Ammon's horn (tissue), 1 donor: Measurements from ENCODE around the gene GJD2.

Experiments used
- DNase-seq: peaks from one replicate; pipeline ENCODE4 v3.0.0-alpha.2; 2016; ENCODE audit warnings: low spot score

Gene GJD2

DNA sequence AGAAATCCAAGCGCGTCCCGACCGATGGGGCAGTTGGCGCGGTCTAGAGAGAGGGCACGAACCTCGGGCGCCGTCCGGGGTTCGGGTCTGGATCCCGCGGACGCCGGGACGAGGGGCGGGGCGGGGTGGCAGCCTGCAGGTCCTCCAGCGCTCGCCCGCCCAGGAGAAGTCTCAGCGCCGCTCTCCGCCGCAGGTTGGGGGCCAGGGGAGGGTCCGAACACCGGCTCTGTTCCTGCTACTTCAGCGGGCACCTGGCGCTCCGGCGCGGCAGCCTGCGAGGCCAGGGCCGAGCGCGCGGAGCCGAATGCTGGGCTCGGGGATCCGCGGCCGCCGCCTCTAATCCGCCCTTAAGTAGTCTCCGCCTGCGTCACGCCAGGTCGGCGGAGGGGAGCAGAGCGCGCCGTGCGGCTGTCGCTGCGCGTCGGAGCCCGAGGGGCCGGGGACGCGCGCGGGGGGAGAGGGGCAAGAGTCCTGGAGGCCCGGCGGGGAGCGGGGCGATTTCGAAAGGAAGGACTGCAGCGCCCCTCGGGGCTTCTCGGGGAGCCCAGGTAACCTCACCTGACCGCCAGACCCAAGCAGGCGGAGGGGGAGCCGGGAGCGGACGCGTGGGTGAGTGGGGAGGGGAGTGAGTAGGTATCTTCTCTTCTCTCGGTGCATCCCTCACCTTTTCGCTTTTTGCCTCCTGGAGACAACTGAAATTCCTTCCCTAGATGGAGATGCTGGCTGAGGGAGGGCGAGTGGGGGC is at the start of gene GJD2:
Gene GJD2, minus strand, starts transcription at position 325 of the 745 bp plus-strand sequence. CDS start 510 bp downstream, outside the sequence.
- DNase-seq, result no peak

DNA sequence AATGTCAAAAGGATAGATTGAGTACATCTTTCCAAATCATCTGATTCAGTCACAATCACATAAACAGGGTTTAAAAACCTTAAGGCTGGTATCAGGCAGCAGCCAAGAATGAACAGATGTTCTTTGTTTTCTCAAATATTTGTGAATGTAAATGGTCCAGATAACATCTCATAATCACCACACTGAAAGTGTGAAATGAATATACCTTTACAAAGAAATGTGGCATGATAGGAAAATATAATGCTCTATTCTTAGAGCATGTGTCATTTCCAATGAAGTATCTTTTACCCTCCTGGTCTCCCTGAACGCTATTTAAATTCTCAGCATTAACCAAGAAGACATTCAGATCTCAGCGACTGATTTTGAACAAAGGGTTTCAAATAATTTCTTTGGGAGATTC is 49.3 kb upstream of the GJD2 start:
- DNase-seq, result no peak

DNA sequence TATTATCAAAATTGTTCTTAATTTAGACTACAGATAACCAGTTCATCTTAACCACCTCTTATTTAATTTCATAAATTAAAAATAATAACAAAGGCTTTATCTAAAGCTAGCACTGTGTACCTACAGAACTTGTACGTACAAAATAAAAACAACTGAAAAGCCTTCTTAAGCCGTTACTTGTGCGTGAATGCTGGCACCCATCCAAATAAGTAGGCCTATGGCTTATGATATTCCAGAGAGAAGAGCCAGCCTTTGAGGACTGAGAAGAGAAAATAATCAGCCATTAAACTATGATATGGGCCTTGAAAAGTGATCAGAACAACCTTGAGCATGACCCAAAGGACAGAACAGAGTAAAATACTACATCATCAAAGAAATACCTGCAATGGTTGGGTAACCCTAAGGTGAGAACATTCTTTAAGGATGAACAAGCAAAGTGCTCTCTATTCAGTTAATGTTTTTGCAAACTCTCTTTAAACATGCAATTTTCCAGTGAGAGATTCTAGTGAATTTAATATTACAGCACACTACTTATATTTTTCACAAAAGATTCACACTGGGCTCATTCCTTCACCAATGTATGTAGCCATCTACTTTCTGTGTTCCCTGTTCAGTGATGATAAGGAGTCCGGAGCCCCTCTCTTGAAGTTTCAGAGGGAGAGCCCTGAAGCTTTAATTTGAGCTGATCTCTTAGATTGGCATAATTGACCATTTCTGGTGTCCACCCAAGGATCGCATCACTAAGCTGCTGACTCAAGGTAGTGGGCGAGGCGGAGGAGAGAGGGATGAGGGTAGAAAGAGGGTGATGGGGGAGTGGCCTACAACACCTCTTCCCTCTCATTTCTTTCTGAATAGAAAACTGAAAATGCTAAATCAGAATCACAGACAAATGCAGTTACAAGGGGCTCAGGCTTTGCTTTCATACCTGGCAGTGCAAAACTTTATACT is 48.3 kb upstream of the GJD2 start:
- no peak for DNase-seq

- no peak for DNase-seq
Observed at GRCh38 chr15:34802371-34802770, 47.6 kb upstream of the GJD2 start.

- DNase-seq, result peak; percentile 24
Observed at GRCh38 chr15:34799149-34800101, 44.6 kb upstream of the GJD2 start.

GRCh38 chr15:34796847-34797435 is 42.1 kb upstream of the GJD2 start:
- DNase-seq, result no peak

DNA sequence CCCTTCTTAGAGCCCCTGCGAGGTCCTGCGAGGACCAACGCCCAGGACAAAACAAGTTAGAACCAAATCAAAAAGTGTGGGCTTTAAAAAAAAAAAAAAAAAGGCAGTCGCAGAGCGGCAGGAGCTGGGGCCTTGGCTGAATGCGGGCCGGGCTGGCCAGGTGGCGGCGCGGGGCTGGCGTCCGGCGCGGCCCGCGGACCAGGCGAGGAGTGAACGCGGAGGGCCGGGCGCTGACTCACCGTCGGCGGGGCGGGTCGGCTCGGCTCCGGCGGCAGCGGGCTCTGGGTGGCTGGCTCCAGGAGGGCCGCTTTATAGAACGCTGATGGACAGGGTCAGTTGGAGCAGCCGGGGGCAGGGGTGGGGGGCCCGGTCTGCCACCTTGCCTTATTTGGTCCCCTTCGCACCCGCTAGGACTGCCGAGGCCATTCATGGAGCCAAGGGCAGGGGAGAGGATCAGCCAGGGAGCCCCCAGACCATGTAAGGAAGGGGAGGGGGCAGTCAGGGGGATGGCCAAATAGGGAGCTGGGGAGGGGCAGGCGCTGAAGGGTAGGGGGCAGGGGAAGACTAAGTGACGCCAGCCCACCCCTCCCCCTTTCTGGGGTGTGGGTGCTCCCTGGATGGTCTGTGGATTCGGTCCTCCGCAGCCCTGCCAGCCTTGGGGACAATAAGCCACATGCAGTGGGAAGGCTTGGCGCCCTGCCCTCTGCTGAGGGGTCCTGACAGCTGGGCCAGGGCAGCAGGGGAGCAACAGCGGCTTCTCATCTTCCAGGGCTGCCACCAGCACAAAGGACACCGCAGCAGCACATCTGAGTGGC is 40.7 kb upstream of the GJD2 start, which contains the start of gene ACTC1:
Gene ACTC1, minus strand, starts transcription at position 283 of the 815 bp plus-strand sequence. CDS start 741 bp downstream, outside the sequence.
- DNase-seq, result no peak

GRCh38 chr15:34794590-34795206 is 39.9 kb upstream of the GJD2 start:
- no peak for DNase-seq

- DNase-seq, result no peak
Observed at GRCh38 chr15:34793901-34794300, 39.1 kb upstream of the GJD2 start.

GRCh38 chr15:34793071-34793470 is 38.3 kb upstream of the GJD2 start:
- no peak for DNase-seq

GRCh38 chr15:34791701-34792100 is 36.9 kb upstream of the GJD2 start:
- DNase-seq, result no peak

- DNase-seq, result no peak
Observed at GRCh38 chr15:34790121-34790520, 35.3 kb upstream of the GJD2 start.

GRCh38 chr15:34789326-34789725 is 34.5 kb upstream of the GJD2 start:
- no peak for DNase-seq

DNA sequence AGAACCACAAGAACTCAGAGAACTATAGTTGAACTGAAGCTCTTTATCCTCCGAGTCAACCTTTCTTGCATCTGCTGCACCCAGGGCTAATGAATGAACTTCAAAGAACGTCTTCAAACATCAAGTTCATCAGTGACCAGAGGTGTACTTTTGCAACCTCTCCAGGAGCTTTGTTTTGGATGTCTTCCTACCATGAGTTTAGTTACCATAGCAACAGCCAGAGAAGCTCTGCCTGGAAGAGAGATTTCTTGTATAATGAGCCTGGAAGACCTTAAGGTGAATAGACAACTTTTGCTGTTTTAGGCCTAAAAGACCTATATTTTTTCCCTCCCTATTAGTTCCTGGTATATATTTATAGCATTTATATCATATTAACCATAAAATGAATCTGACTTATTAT is 31.4 kb upstream of the GJD2 start:
- no peak for DNase-seq

DNA sequence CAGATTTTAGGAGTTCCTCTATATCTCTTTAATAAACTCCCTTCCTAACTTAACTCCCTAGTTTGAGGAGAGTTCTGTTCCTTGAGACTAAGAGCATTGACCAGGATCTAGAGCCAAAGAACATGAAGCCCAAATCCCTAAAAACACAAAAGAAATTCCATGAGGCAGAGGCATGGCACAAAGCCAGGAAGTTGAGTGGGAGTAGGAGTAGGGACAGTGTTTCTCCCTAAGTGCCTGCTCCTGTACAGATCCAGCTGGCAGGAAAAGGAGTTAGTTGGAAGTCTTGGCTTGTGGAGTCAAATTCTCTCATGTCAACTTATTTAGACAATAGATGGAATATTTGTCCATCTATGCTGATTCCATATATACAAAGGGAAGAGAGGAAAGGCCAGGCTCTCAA is 29.2 kb upstream of the GJD2 start:
- DNase-seq, result no peak

DNA sequence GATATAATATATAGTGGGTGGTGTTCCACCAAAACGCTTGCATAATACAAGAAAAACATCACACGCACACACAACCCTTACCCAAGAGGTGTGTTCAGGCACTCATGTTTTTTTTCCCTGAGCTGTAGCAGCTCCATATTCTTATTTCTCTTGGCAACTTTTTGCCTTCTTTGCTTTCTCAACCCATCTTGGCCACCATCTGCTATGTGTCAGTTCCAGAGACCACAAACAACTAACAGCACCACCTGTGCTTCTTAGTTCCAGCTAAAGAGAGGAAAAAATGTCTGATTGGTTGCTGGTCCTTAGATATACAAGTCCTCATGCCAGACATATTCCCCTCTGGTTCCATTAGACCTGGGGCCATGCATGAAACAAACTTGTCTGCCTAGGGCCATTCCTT is 28.6 kb upstream of the GJD2 start:
- DNase-seq, result no peak

DNA sequence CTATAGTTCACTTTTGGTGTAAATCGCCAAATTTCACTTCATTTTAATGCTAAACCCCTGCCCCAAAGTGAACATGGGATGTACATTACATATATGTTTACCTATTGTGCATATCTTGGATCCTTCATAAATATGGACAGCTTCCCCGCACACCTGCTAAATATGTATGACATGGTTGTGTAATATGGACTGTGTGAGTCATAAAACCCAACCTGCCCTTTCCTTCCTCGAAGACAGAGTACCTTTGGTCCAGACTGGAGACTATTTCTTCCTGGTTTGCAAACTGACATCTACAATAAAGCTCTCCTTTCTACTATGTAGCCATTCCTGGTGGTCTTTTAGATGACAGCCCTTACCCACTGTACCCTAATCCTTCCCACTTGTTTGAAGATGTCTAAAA is 28.1 kb upstream of the GJD2 start:
- no peak for DNase-seq

- DNase-seq, result no peak
Observed at GRCh38 chr15:34780725-34781124, 25.9 kb upstream of the GJD2 start.

DNA sequence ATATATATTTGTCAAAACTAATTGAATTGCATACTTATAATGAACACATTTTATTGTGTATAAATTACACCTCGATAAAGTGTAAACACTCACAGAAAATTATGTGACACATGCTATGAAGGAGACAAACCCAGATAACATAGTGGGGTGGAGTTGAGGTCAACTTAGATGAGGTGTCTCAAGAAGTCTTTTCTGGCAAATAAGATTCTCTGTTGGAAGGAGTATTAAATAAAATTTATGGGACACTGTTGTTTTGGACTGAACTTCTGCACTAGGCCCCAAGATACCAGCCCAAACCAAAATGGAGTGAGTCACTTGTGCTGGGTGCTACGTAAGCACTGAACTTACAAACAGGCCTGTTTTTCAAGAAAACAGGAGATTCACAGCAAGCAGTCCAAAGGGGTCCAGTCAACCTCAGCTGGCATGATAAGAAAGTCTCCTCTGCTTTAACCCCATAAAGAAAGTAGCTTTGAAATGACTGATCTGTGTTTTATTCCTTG is 21.9 kb upstream of the GJD2 start:
- no peak for DNase-seq

DNA sequence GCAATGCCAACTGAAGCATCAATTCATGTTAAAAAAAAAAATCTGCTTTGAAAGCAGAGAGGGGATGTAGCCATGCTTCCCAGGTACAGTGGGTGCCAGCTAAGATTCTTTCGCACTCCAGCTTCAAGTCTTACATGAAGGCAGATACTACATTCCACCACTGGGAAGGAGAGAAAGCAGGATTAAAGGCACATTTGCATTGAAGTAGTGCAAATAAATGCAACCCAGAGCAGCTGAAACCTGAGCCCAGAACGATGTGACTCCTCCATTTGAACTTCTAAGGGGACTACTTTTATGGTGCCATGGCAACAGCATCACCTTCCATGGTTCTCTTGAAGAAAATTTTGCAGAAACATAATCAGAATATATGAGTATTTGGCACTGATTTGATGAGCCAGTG is 19.1 kb upstream of the GJD2 start:
- DNase-seq, result no peak
